HepG2 (cell line): ENCODE measurements around the gene NR1H3. TPM values are rescaled to one million over a fixed set of nuclear protein-coding genes. Genes with fewer than 3 reads are reported as not detected.

ENCODE experiments used
- CEBPB ChIP-seq: IDR thresholded peaks from 2 replicates; pipeline ENCODE4 v1.6.1; 2011; ENCODE audit warnings: low read depth, low read length, improper control_type of control experiment, borderline replicate concordance
- CHD4 ChIP-seq: fragments of 200-600 bp; sonication (generic); IDR thresholded peaks from 2 replicates; pipeline ENCODE4 v1.7.0; 2017; ENCODE audit warnings: mild to moderate bottlenecking, low read length, borderline replicate concordance
- FOXK1 ChIP-seq: sonication (generic); formaldehyde crosslinking; IDR thresholded peaks from 2 replicates; pipeline ENCODE4 v1.4.0; 2020; ENCODE audit warnings: low read depth, missing genetic modification reagents, borderline replicate concordance
- GZF1 ChIP-seq: sonication (generic); formaldehyde crosslinking; IDR thresholded peaks from 2 replicates; pipeline ENCODE4 v1.5.1; 2020; ENCODE audit warnings: mild to moderate bottlenecking, missing genetic modification reagents
- HDAC2 ChIP-seq: sonication (generic); formaldehyde crosslinking; IDR thresholded peaks from 2 replicates; pipeline ENCODE4 v1.4.0; 2020; ENCODE audit warnings: missing genetic modification reagents
- HMGA1 ChIP-seq: sonication (generic); formaldehyde crosslinking; conservative IDR thresholded peaks from 2 replicates; pipeline ENCODE4 v1.4.0; 2020; ENCODE audit warnings: missing genetic modification reagents
- KLF9 ChIP-seq: IDR thresholded peaks from 2 replicates; pipeline ENCODE4 v1.6.1; 2016; ENCODE audit warnings: low read depth
- KMT2A ChIP-seq: sonication (generic); formaldehyde crosslinking; IDR thresholded peaks from 2 replicates; pipeline ENCODE4 v1.4.0; 2020; ENCODE audit warnings: missing genetic modification reagents
- MIER2 ChIP-seq: IDR thresholded peaks from 2 replicates; pipeline ENCODE4 v1.6.1; 2016; ENCODE audit warnings: missing biosample characterization, missing genetic modification reagents
- RAD51 ChIP-seq: fragments of 450-650 bp; IDR thresholded peaks from 2 replicates; pipeline ENCODE4 v1.6.1; 2016; ENCODE audit warnings: borderline replicate concordance
- SOX6 ChIP-seq, 2 experiments: fragments of 450-650 bp in 1 of 2; sonication (generic) in 1 of 2; formaldehyde crosslinking in 1 of 2; IDR thresholded peaks; 2 replicates each; pipeline versions ENCODE4 v1.4.0 to v1.6.1; 2017 to 2020; ENCODE audit warnings: antibody characterized with exemption in 1 of 2, mild to moderate bottlenecking in 1 of 2, missing genetic modification reagents in 1 of 2
- ZFAT ChIP-seq: sonication (generic); formaldehyde crosslinking; conservative IDR thresholded peaks from 2 replicates; pipeline ENCODE4 v1.8.1; 2023; ENCODE audit warnings: missing genetic modification reagents, inconsistent platforms
- ZNF230 ChIP-seq: sonication (generic); formaldehyde crosslinking; IDR thresholded peaks from 2 replicates; pipeline ENCODE4 v1.4.0; 2020; ENCODE audit warnings: mild to moderate bottlenecking, missing genetic modification reagents
- ZNF367 ChIP-seq: sonication (generic); formaldehyde crosslinking; IDR thresholded peaks from 2 replicates; pipeline ENCODE4 v1.4.0; 2020; ENCODE audit warnings: missing genetic modification reagents, borderline replicate concordance
- ZNF879 ChIP-seq: sonication (generic); formaldehyde crosslinking; IDR thresholded peaks from 2 replicates; pipeline ENCODE4 v1.8.1; 2023; ENCODE audit warnings: missing genetic modification reagents
- polyA plus RNA-seq, 8 experiments: library from polyadenylated mRNA; depleted of rRNA in 3 of 8; stranded (reverse) in 7 of 8; unstranded in 1 of 8; fragments of >200 nt; fragmentation: Illumina TruSeq in 4 of 8; extraction: Trizol in 4 of 8; gene quantifications; 2 replicates each; pipeline versions ENCODE4 v1.2.1 to v1.2.3, GENCODE V29; 2011 to 2016; ENCODE audit warnings: low read depth in 4 of 8, missing spikeins in 1 of 8, mixed read lengths in 1 of 8; ENCODE audit not compliant: insufficient read depth in 1 of 8
- total RNA-seq, 5 experiments: library from RNA; depleted of rRNA; stranded (reverse); fragments of >200 nt; fragmentation: Illumina TruSeq; extraction: Trizol; gene quantifications; 2 replicates each; pipeline ENCODE4 v1.2.3, GENCODE V29; 2016; ENCODE audit warnings: low read depth in 1 of 5
- TF ChIP-seq, protein P1 (sequence below): sonication (generic); formaldehyde crosslinking; IDR thresholded peaks from 2 replicates; pipeline ENCODE4 v1.4.0; 2020; ENCODE audit warnings: low read depth, mild to moderate bottlenecking, missing genetic modification reagents
- TF ChIP-seq, protein P2 (sequence below): fragments of 450-650 bp; IDR thresholded peaks from 2 replicates; pipeline ENCODE4 v1.6.1; 2017; ENCODE audit warnings: mild to moderate bottlenecking
- TF ChIP-seq, protein P3 (sequence below): fragments of 450-650 bp; IDR thresholded peaks from 2 replicates; pipeline ENCODE4 v1.6.1; 2016
- TF ChIP-seq, protein P4 (sequence below): sonication (generic); formaldehyde crosslinking; IDR thresholded peaks from 2 replicates; pipeline ENCODE4 v1.4.0; 2020; ENCODE audit warnings: missing genetic modification reagents, borderline replicate concordance

Gene NR1H3
- total and polyA plus RNA-seq, 2 of the 13 experiments (the other 11 are each of a cell fraction or from before 2014, with no cell fraction given) = 41.8 to 102 TPM

DNA sequence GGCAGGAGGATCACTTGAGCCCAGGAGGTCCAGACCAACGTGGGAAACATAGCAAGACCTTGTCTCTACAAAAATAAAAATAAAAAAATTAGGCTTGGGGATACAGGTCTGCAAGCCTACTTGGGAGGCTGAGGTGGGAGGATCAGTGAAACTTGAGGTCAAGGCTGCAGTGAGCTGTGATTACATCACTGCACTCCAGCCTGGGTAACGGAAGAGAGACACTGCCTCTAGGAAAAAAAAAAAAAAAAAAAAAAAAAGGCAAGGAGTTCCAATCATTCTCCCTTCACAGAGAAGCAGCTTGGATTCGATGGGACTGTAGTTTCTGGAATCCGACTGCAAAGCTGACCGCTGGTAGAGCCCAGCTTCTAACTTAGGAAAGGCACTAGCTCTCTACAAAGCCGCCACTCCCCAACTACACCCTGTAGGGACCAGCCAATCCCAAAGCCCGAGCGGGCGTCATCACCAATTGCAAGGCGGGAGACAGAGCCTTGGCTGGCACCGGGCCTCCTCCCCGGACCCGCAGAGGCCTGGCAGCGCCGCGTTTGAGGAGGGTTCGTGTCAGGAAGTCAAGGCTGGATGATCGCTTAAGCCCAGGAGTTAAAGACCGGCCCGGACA lies 43.7 kb upstream of the NR1H3 start (continued):
- TF ChIP-seq, protein P1, sequence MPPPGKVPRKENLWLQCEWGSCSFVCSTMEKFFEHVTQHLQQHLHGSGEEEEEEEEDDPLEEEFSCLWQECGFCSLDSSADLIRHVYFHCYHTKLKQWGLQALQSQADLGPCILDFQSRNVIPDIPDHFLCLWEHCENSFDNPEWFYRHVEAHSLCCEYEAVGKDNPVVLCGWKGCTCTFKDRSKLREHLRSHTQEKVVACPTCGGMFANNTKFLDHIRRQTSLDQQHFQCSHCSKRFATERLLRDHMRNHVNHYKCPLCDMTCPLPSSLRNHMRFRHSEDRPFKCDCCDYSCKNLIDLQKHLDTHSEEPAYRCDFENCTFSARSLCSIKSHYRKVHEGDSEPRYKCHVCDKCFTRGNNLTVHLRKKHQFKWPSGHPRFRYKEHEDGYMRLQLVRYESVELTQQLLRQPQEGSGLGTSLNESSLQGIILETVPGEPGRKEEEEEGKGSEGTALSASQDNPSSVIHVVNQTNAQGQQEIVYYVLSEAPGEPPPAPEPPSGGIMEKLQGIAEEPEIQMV (CRISPR knock-in tag) = no peak
- TF ChIP-seq CHD4 (no peak), KMT2A (CRISPR knock-in tag) (no peak), ZNF367 (CRISPR knock-in tag) (no peak), GZF1 (CRISPR knock-in tag) (no peak), ZFAT (no peak), HDAC2 (CRISPR knock-in tag) (0 out of 2 replicates have a peak, but pooled peaks have one; percentile 9), ZNF879 (CRISPR knock-in tag) (no peak), KLF9 (CRISPR knock-in tag) (no peak), MIER2 (CRISPR knock-in tag) (no peak), FOXK1 (CRISPR knock-in tag) (no peak; the same call in 1 of the 2 replicates), ZNF230 (CRISPR knock-in tag) (no peak), CEBPB (no peak; the same call in 1 of the 2 replicates), RAD51 (no peak), HMGA1 (CRISPR knock-in tag) (no peak), SOX6 (IDR thresholded peaks at IDR 0.05) (no peak), SOX6 (CRISPR knock-in tag; IDR thresholded peaks at IDR 0.05) (no peak)
- TF ChIP-seq, protein P2, sequence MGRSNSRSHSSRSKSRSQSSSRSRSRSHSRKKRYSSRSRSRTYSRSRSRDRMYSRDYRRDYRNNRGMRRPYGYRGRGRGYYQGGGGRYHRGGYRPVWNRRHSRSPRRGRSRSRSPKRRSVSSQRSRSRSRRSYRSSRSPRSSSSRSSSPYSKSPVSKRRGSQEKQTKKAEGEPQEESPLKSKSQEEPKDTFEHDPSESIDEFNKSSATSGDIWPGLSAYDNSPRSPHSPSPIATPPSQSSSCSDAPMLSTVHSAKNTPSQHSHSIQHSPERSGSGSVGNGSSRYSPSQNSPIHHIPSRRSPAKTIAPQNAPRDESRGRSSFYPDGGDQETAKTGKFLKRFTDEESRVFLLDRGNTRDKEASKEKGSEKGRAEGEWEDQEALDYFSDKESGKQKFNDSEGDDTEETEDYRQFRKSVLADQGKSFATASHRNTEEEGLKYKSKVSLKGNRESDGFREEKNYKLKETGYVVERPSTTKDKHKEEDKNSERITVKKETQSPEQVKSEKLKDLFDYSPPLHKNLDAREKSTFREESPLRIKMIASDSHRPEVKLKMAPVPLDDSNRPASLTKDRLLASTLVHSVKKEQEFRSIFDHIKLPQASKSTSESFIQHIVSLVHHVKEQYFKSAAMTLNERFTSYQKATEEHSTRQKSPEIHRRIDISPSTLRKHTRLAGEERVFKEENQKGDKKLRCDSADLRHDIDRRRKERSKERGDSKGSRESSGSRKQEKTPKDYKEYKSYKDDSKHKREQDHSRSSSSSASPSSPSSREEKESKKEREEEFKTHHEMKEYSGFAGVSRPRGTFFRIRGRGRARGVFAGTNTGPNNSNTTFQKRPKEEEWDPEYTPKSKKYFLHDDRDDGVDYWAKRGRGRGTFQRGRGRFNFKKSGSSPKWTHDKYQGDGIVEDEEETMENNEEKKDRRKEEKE = no peak
- TF ChIP-seq, protein P3, sequence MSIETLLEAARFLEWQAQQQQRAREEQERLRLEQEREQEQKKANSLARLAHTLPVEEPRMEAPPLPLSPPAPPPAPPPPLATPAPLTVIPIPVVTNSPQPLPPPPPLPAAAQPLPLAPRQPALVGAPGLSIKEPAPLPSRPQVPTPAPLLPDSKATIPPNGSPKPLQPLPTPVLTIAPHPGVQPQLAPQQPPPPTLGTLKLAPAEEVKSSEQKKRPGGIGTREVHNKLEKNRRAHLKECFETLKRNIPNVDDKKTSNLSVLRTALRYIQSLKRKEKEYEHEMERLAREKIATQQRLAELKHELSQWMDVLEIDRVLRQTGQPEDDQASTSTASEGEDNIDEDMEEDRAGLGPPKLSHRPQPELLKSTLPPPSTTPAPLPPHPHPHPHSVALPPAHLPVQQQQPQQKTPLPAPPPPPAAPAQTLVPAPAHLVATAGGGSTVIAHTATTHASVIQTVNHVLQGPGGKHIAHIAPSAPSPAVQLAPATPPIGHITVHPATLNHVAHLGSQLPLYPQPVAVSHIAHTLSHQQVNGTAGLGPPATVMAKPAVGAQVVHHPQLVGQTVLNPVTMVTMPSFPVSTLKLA = no peak
- TF ChIP-seq, protein P4, sequence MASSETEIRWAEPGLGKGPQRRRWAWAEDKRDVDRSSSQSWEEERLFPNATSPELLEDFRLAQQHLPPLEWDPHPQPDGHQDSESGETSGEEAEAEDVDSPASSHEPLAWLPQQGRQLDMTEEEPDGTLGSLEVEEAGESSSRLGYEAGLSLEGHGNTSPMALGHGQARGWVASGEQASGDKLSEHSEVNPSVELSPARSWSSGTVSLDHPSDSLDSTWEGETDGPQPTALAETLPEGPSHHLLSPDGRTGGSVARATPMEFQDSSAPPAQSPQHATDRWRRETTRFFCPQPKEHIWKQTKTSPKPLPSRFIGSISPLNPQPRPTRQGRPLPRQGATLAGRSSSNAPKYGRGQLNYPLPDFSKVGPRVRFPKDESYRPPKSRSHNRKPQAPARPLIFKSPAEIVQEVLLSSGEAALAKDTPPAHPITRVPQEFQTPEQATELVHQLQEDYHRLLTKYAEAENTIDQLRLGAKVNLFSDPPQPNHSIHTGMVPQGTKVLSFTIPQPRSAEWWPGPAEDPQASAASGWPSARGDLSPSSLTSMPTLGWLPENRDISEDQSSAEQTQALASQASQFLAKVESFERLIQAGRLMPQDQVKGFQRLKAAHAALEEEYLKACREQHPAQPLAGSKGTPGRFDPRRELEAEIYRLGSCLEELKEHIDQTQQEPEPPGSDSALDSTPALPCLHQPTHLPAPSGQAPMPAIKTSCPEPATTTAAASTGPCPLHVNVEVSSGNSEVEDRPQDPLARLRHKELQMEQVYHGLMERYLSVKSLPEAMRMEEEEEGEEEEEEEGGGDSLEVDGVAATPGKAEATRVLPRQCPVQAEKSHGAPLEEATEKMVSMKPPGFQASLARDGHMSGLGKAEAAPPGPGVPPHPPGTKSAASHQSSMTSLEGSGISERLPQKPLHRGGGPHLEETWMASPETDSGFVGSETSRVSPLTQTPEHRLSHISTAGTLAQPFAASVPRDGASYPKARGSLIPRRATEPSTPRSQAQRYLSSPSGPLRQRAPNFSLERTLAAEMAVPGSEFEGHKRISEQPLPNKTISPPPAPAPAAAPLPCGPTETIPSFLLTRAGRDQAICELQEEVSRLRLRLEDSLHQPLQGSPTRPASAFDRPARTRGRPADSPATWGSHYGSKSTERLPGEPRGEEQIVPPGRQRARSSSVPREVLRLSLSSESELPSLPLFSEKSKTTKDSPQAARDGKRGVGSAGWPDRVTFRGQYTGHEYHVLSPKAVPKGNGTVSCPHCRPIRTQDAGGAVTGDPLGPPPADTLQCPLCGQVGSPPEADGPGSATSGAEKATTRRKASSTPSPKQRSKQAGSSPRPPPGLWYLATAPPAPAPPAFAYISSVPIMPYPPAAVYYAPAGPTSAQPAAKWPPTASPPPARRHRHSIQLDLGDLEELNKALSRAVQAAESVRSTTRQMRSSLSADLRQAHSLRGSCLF (CRISPR knock-in tag) = no peak
